Panc1 (cell line): Measurements from ENCODE around the gene SLC1A3. TPM values are rescaled to one million over a fixed set of nuclear protein-coding genes. Genes with fewer than 3 reads are reported as not detected.

Experiments
- ATAC-seq: fragments of 200-7000 bp; cut with Tn5 transposase; 2 replicates; pipeline ENCODE4 v1.9.1; 2020; ENCODE audit warnings: mild to moderate bottlenecking, moderate library complexity
- BruUV-seq: library from RNA; stranded (reverse); fragments of 400-500 nt; replicated peaks from 2 replicates; lab custom pipeline; 2021; lab: Mats Ljungman, UMichigan
- CTCF ChIA-PET: fragments of 300-600 bp; sonication (Branson Sonifier 250); formaldehyde crosslinking; loops from one replicate; lab custom pipeline; 2022; ENCODE audit warnings: antibody characterized with exemption; lab: Charles Lee
- POLR2A ChIA-PET: fragments of 300-600 bp; sonication (Branson Sonifier 250); formaldehyde crosslinking; loops from one replicate; lab custom pipeline; 2022; ENCODE audit warnings: antibody characterized with exemption; lab: Charles Lee
- DNase-seq: peaks from one replicate; pipeline ENCODE4 v3.0.0-alpha.2; 2010; ENCODE audit warnings: low read depth, low spot score
- H3K27ac ChIP-seq: 2 replicates; pipeline ENCODE4 v1.5.1; 2011; ENCODE audit warnings: mild to moderate bottlenecking, low read length, inconsistent platforms
- H3K27me3 ChIP-seq: fragments of 200-500 bp; sonication (Bioruptor generic); 2 replicates; pipeline ENCODE4 v1.6.0; 2014; ENCODE audit warnings: low read length, inconsistent platforms; ENCODE audit not compliant: control insufficient read depth, insufficient read depth
- H3K36me3 ChIP-seq: fragments of 200-500 bp; sonication (Bioruptor generic); 2 replicates; pipeline ENCODE4 v1.5.1; 2014; ENCODE audit warnings: inconsistent platforms, mild to moderate bottlenecking, low read length, moderate library complexity; ENCODE audit not compliant: control insufficient read depth, insufficient read depth
- H3K4me1 ChIP-seq: 2 replicates; pipeline ENCODE4 v1.5.1; 2011; ENCODE audit warnings: inconsistent platforms, mild to moderate bottlenecking, low read length, moderate library complexity; ENCODE audit not compliant: control insufficient read depth, insufficient read depth
- H3K4me3 ChIP-seq, 2 experiments: 2 replicates each; pipeline ENCODE4 v1.5.1; 2011 to 2012; ENCODE audit warnings: low read depth in 2 of 2, low read length in 2 of 2, mild to moderate bottlenecking in 2 of 2, inconsistent platforms in 1 of 2, moderate library complexity in 1 of 2
- H3K9me3 ChIP-seq: fragments of 200-500 bp; sonication (Bioruptor generic); 2 replicates; pipeline ENCODE4 v1.5.1; 2014; ENCODE audit warnings: low read depth, mild to moderate bottlenecking, inconsistent platforms, low read length, moderate library complexity; ENCODE audit not compliant: control insufficient read depth, insufficient read depth
- CTCF ChIP-seq: fragments of 450-650 bp; IDR thresholded peaks from 2 replicates; pipeline ENCODE4 v1.5.1; 2017; ENCODE audit warnings: mild to moderate bottlenecking
- POLR2AphosphoS5 ChIP-seq: IDR thresholded peaks from 2 replicates; pipeline ENCODE4 v1.6.1; 2012; ENCODE audit warnings: mild to moderate bottlenecking, low read depth, low read length, moderate library complexity
- REST ChIP-seq, 2 experiments: IDR thresholded peaks; 2 replicates each; pipeline ENCODE4 v1.6.1; 2011 to 2012; ENCODE audit warnings: low read depth in 2 of 2, control low read depth in 1 of 2, low read length in 1 of 2, mild to moderate bottlenecking in 1 of 2, moderate library complexity in 1 of 2; ENCODE audit not compliant: insufficient read depth in 1 of 2
- SIN3A ChIP-seq: IDR thresholded peaks from 2 replicates; pipeline ENCODE4 v1.6.1; 2012; ENCODE audit warnings: low read depth, mild to moderate bottlenecking, low read length, moderate library complexity, borderline replicate concordance; ENCODE audit not compliant: insufficient read depth
- TCF7L2 ChIP-seq: IDR thresholded peaks from 2 replicates; pipeline ENCODE4 v1.6.1; 2011; ENCODE audit warnings: mild to moderate bottlenecking, low read depth, low read length, inconsistent platforms
- in situ Hi-C: cut with HindIII; loops from 2 replicates; pipeline ENCODE4 v1.10.0; 2016; ENCODE audit warnings: low sequenced_read_pairs, low pct_unique_long_range_greater_than_20kb
- intact Hi-C: fragments of 100-400 bp; cut with micrococcal nuclease; formaldehyde crosslinking; loops from one replicate; pipeline ENCODE4 v1.10.0; 2022; ENCODE audit not compliant: unreplicated experiment
- total RNA-seq: library from RNA; stranded (reverse); gene quantifications from one replicate; pipeline ENCODE4 v1.2.1, GENCODE V29; 2021; ENCODE audit not compliant: unreplicated experiment

SLC1A3 gene
- total RNA-seq, 1 experiment from 2014 or later, result 0.13 TPM

- in situ Hi-C loops (no loop called here), intact Hi-C loops (no loop called here)
- H3K4me3 ChIP-seq, result no peak overlapping the region
- H3K27ac ChIP-seq, result no peak overlapping the region
- H3K27me3 ChIP-seq, result peaks cover 9% of the 10 kb centered on the region
- ChIA-PET CTCF (no interaction called here), POLR2A (no interaction called here)
- no peak for ATAC-seq
- no TSS peak for BruUV-seq
- no peaks in the 10 kb centered on the region for H3K36me3 ChIP-seq
- TF ChIP-seq POLR2AphosphoS5 (no peak), TCF7L2 (no peak), REST (IDR thresholded peaks at IDR 0.05; ENCODE audit: insufficient read depth in 1 of 2, low read depth in 2 of 2, low read length in 1 of 2) (no peak), SIN3A (no peak), CTCF (no peak)
- peaks cover 3% of the 10 kb centered on the region; the same call in 1 of the 2 replicates for H3K9me3 ChIP-seq
- H3K4me1 ChIP-seq, result no peaks in the 10 kb centered on the region
- DNase-seq, result no peak
Measured at GRCh38 chr5:36705055-36705454, 98.6 kb downstream of the SLC1A3 start.

- Histone ChIP-seq H3K27me3 (peaks cover 4% of the 10 kb centered on the region), H3K36me3 (no peaks in the 10 kb centered on the region), H3K4me1 (no peaks in the 10 kb centered on the region), H3K9me3 (peaks cover 3% of the 10 kb centered on the region; the same call in 1 of the 2 replicates), H3K4me3 (no peak overlapping the region), H3K27ac (no peak overlapping the region)
- no peak for DNase-seq
- intact Hi-C loops, result no loop called here
- ATAC-seq, result no peak
- ChIA-PET CTCF (interaction anchor here (0.6 kb wide), 1 partner anchor 11 kb away, joined by 3 read pairs; no protein-coding TSS in a partner anchor), POLR2A (no interaction called here)
- no peak for TF ChIP-seq CTCF
- TF ChIP-seq TCF7L2, result no peak
- no peak for TF ChIP-seq REST (IDR thresholded peaks at IDR 0.05; ENCODE audit: insufficient read depth in 1 of 2, low read depth in 2 of 2, low read length in 1 of 2)
- TF ChIP-seq SIN3A, result no peak
- TF ChIP-seq POLR2AphosphoS5, result no peak
- no TSS peak for BruUV-seq
- in situ Hi-C loops, result no loop called here
Measured at GRCh38 chr5:36706662-36707061, 100.3 kb downstream of the SLC1A3 start.
